ENCODE results near the gene CABLES1. TPM values are rescaled to one million over a fixed set of nuclear protein-coding genes. Genes with fewer than 3 reads are reported as not detected.
A peak's percentile ranks its signal among the peaks of the same experiment; 100 is the strongest.
"Not testable (repeated sequence)": the region's sequence is repeated elsewhere in the genome, so short reads cannot be mapped to it uniquely, and the experiment has no call there.

The CABLES1 gene
- total RNA-seq, 1 donor from 2014 or later, result 7.8 TPM

DNA sequence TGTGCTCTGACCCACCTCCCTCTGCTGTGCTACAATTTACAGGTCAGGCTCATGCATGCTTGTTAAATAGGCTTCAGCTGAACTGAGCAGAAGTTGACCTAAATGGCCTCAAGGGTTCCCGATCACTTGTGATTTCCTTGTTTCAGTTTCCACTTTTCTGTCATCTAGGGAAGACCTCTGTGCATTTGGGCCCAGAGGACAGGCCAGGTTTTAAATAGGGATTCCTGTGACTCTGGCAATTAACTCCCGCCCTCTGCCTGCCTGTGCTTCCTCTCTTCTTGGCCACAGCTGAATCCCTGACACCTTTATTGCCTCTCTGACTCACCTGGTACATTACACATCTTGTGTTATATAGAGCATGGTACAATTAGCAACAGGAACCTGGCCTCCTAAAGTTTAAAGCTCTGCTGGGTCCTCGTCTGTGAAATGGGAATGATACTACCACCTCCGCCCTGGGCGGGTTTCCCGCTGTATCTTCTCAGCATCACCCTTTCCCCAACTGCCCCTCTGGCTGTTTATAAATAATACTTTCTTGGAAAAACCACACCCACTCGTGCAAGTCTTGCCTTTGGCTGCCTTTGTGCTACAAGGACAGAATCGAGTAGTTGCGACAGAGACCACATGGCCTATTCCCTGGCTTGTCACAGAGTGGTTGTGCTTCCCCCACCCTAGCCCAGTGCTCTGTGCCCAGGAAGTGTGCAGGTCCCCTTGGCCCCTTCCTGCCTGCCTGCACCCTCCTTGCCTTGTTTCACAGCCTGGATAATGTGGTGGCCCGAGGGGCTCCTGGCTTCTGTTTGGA is 7.9 kb downstream of the CABLES1 start:
- ATAC-seq, result peak; percentile 93

- peak; percentile 17 for ATAC-seq
These were observed 8.6 kb downstream of the CABLES1 start for GRCh38 chr18:23143815-23144261.

GRCh38 chr18:23144640-23145039 is 9.4 kb downstream of the CABLES1 start:
- ATAC-seq, result no peak

DNA sequence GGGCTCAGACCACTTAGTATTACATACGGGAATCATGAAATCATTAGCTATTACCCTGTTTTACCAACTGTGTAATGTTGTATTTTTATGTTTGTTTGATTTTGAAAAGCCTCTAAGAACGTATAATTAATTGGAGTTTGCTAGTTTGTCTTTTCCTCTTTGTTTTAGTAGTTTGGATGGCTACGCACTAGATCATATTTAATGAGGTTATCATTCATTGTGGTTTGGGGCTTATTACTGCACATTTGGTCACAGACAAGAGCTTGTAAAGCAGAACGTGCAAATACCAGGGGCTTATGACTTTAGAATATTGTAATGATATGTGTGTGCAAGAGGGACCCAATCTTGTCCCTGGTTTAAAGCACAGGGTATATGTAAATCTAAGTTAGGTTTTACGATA is 10.3 kb downstream of the CABLES1 start:
- no peak for ATAC-seq

DNA sequence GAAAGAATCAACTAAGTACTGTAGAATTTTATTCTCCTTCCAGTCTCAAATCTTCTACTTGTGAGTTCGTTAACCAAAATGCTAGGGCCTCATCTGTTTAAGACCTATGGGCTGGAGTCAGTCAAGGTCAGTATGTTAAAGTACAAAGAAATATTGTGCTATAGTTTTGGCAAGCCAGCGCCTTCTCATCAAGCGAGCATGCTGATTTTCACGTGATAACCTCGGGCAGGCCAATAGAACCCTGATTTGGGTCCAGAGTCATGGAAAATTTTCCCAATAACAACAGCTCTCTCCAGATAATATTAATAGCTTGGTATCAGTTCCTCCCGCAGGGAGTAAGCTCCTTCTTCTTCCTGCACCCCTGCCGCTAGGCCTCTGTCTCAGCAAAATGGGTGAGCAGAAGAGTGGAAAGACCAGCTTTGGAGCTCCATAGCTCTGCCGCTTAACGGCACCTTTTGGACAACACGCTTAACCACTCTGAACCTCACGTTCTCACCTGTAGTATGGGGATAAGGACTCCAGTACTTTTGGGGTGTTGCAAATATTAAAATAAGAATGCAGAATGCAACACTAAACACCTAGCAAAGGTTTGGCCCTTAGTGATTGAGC is 11.7 kb downstream of the CABLES1 start:
- ATAC-seq, result no peak

DNA sequence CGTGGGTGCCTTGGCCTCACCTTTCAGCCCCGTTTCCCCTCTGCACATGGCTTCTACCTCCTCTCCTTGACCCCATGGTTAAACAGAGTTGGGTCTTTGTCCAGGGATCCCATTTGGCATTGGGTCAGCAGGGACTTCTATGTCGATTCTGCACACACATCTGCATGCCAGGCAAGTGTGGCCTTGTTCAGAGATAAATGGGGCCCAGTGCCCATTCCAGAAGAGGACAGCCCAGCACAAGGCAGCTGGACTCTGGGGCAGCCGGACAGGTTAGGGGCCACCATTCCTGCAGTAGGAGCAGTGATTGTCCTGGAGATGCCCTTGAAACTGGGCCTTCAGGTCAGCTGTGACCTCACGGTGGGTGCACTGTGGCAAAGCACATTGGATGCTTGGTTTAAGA is 13.1 kb downstream of the CABLES1 start:
- ATAC-seq, result no peak

- ATAC-seq, result no peak
These were observed 14.3 kb downstream of the CABLES1 start for GRCh38 chr18:23149570-23149969.

DNA sequence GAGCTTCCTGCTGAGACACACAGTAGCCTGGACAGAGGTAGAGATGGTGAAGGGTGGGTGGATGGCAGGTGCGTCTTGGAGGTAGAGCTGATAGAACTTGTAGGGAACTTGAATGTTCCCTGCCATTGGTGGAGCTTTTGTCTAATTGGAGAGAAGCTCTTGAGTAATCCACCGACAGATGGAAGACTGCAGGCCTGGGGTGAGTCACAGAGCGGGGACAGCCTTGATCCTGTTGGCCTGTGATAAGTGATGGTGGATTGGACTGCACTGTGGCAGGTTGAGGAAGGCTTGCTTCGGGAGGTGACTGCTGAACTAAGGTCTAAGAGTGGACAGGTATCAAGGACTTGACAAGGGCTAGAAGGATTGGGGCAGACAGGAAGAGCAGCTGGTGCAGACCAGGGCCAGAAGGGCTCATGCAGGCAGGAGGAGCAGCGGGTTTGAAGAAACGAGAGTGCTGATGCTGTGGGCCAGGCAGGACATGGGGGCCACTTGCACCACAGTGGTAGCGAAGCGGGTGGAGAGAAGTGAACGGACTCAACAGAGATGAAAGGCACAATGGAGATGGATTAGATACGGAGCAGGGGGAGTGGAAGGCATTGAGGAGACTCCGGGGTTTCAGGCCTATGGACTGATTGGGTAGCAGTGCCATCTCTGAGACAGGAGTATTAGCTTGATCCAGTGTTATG is 16.3 kb downstream of the CABLES1 start:
- ATAC-seq, result peak; percentile 27

DNA sequence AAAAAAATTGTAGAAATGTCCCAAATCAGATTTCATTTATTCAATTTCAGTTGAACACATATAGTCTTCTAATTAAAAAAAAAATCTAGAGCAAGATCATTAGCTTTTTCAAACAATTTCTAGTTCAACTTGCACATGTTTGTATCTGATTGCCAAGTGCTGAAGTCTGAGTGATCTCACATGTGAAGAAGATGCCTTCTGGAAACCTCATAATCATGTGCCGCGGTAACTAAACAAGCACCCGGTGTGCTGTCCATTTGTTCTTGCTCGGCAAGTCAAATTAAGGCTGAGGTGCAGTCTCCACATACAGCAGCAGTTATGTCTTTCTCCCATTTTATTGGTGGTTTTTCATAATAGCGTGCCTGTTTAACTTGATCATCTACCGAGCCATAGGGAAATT is 18.7 kb downstream of the CABLES1 start:
- ATAC-seq, result no peak

DNA sequence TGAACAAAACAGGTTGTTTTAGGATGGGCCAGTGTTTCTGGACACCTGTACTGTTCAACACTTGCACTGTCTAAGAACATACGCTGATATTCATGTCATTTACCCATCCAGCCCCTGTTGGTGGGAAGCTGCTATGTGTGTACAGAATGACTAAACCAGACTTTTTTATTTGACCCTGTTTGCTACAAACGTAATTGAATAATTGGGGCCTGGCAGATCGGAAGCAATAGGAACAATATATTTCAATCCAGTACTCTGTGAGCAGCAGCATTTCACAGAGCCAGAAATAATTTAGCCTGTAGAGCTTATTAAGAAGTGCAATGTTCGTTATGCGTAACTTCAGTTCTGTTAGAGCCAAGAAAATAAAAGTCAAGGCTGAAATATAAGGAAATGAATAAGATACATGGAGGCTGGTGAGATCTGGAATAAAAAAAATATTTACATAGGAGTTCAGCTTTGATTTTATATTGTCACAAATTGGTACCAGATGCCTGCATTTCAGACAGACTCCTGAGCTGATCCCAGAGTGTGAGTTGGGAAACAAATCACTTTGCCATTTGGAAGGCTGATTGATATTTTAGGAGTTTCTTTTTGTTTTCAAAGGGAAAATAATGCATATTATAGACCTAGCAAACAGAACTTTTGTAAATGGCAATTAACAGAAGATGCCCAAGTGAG is 19.7 kb downstream of the CABLES1 start:
- ATAC-seq, result no peak

- peak; percentile 38 for ATAC-seq
These were observed 20.3 kb downstream of the CABLES1 start for GRCh38 chr18:23155537-23155936.

- ATAC-seq, result no peak
These were observed 20.8 kb downstream of the CABLES1 start for GRCh38 chr18:23156134-23156533.

- ATAC-seq, result no peak
These were observed 22.8 kb downstream of the CABLES1 start for GRCh38 chr18:23158058-23158457.

DNA sequence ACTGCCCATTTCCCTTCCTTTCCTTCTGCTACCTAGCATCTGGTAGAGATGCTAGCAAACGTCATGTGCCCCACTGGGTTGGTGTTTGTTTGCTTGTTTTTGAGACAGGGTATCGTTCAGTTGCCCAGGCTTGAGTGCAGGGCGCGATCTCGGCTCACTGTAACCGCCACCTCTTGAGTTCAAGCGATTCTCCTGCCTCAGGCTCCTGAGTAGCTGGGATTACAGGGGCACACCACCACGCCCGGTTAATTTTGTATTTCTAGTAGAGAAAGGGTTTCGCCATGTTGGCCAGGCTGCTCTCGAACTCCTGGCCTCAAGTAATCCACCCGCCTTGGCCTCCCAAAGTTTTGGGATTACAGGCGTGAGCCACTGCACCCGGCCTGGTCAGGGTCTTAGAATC is 23.6 kb downstream of the CABLES1 start:
- ATAC-seq, result not testable (repeated sequence)

DNA sequence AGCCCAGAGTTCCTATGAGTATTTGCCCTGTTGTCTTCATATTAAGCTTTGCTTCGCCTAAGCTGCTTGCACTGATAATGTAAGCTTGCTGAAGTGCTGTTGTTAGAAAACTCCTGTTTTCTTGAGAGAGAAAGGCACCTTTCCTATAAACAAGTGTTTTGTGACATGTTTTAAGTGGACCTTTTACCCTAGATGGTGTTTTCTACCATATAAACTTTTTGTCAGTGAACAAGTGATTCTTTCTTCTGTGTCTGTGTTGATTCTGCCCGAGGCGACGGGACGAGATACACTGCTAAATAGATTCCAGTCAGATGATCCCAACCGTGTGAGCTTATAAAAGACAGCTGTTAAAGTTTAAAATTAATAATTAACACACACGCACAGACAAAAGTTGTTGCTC is 24.1 kb downstream of the CABLES1 start:
- ATAC-seq, result no peak

DNA sequence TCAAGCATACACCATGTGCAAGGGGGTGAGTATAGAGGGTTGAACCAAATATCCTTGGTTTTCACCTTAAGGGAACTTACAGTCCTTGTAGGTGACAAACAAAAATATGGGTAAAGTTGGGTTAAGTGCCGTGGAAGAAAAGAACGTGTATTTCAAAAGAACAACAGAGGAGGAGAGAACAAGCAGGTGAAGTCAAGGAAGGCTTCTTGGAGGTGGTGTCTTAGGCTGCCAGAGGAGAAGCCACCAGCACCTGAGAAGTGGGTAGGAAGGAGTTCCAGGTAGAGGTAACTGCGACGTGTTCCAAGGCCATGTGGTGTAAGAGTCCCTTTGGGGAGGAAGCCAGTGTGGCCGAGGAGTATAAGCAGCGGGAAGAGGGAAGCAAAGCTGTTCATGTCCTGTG is 27.2 kb downstream of the CABLES1 start:
- no peak for ATAC-seq

DNA sequence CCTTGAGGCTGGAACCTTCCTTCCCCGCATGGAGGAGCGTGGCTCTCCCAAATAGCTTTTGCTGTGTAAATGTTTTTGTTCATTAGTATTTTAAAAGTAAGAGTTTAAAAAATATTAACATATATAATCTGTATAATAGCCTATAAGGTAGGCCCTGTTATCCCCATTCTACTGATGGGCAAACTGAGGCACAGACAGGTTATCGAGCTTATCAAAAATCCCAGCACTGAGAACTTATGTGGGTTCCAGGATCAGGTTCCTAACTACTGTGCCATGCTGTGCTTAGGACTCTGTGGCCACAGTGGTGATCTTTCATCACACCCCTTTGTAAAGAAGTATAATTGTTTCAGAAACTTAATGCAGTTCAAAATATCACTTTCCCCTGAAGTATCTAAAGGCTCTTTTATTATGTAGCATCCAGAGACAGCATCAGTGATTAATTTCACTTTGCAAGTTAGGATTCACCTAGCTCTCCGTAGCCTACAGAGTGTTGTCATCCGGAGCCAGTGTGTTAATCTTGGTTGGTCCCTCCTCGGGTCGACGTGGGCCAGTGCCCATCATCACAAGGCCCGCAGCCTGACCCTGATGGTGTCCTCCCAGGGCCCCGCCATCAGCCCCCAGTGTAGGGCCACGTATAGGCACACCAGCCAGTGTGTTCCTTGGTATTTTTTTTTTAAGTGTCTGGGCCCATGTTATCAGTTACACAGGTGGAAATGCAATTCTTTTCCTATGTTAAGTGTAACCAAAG is 28.7 kb downstream of the CABLES1 start:
- ATAC-seq, result no peak

DNA sequence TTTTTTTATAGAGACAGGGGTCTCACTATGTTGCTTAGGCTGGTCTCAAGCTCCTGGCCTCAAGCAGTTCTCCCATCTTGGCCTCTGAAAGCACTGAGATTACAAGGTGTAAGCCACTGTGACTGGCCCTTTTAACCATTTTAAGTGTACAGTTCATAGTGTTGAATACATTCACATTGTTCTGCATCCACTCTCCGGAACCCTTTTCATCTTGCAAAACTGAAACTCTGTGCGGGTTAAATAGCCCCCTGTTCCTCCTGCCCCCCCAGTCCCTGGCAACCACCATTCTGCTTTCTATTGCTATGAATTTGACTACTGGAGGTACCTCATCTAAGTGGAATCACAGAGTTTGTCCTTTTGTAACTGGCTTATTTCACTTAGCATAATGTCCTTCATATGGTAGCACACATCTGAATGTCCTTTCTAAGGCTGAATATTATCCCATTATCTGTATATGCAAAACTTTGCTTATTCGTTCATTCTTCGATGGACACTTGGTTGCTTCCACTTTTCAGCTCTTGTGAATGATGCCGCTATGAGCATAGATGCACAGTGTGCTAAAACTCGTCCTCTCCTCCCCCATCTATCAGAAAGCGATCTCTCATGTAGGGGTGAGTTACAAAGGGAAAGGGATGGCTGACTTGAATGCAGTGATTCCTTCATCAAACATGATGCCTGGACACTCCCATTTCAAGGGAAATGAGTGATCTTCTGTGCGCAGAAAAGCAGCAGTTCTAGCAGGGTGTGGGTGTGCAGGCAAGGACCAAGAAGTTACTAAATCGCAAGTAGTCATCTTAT is 30.2 kb downstream of the CABLES1 start:
- no peak for ATAC-seq

GRCh38 chr18:23166891-23167541 is 31.7 kb downstream of the CABLES1 start:
- no peak for ATAC-seq

- ATAC-seq, result no peak
These were observed 34.4 kb downstream of the CABLES1 start for GRCh38 chr18:23169673-23170044.

GRCh38 chr18:23170137-23170536 is 34.9 kb downstream of the CABLES1 start:
- no peak for ATAC-seq
